ENCODE measurements around the gene MCAM.

DNA sequence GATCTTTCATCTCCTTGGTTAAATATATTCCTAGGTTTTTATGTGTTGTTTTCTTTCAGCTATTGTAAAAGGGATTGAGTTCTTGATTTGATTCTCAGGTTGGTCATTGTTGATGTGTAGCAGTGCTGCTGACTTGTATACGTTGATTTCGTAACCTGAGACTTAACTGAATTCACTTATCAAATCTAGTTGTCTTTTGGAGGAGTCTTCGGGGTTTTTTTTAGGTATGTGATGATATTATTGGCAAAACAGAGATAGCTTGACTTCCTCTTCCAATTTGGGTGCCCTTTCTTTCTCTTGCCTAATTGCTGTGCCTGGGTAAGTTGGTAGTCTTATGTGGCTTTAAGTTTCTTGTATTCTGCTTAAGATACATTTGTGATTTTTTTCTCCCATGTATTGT is 57.9 kb downstream of the MCAM start:
- TF ChIP-seq RAD21 (IDR thresholded peaks at IDR 0.05; ENCODE audit: low read depth), result no peak
- no peak for TF ChIP-seq CEBPB (IDR thresholded peaks at IDR 0.05)
- TF ChIP-seq, protein P1, sequence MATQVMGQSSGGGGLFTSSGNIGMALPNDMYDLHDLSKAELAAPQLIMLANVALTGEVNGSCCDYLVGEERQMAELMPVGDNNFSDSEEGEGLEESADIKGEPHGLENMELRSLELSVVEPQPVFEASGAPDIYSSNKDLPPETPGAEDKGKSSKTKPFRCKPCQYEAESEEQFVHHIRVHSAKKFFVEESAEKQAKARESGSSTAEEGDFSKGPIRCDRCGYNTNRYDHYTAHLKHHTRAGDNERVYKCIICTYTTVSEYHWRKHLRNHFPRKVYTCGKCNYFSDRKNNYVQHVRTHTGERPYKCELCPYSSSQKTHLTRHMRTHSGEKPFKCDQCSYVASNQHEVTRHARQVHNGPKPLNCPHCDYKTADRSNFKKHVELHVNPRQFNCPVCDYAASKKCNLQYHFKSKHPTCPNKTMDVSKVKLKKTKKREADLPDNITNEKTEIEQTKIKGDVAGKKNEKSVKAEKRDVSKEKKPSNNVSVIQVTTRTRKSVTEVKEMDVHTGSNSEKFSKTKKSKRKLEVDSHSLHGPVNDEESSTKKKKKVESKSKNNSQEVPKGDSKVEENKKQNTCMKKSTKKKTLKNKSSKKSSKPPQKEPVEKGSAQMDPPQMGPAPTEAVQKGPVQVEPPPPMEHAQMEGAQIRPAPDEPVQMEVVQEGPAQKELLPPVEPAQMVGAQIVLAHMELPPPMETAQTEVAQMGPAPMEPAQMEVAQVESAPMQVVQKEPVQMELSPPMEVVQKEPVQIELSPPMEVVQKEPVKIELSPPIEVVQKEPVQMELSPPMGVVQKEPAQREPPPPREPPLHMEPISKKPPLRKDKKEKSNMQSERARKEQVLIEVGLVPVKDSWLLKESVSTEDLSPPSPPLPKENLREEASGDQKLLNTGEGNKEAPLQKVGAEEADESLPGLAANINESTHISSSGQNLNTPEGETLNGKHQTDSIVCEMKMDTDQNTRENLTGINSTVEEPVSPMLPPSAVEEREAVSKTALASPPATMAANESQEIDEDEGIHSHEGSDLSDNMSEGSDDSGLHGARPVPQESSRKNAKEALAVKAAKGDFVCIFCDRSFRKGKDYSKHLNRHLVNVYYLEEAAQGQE (IDR thresholded peaks at IDR 0.05; ENCODE audit: low read depth), result no peak
- no peak for TF ChIP-seq TEAD4 (IDR thresholded peaks at IDR 0.05)
- TF ChIP-seq, protein P2, sequence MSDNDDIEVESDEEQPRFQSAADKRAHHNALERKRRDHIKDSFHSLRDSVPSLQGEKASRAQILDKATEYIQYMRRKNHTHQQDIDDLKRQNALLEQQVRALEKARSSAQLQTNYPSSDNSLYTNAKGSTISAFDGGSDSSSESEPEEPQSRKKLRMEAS (IDR thresholded peaks at IDR 0.05), result no peak
- no peak for TF ChIP-seq EGR1 (IDR thresholded peaks at IDR 0.05)
- no peak for TF ChIP-seq TAF1 (IDR thresholded peaks at IDR 0.05; ENCODE audit: low read depth)
